MM.1S (cell line): ENCODE results near the gene SCNM1.

ENCODE experiments used
- CTCF ChIP-seq: fragments of 300-600 bp; sonication (generic); IDR thresholded peaks from 2 replicates; pipeline ENCODE4 v1.5.1; 2016; ENCODE audit warnings: antibody characterized with exemption, low read length, mixed read lengths
- EZH2 ChIP-seq: fragments of 300-600 bp; sonication (generic); optimal IDR thresholded peaks from 2 replicates; pipeline ENCODE3; 2017; ENCODE audit warnings: low read depth, mild to moderate bottlenecking, antibody characterized with exemption, low read length, mixed read lengths
- EZH2phosphoT487 ChIP-seq: fragments of 300-600 bp; sonication (generic); IDR thresholded peaks from 2 replicates; pipeline ENCODE4 v1.6.1; 2018; ENCODE audit warnings: antibody characterized with exemption, low read length

GRCh38 chr1:151143057-151143435 lies 22.9 kb upstream of the SCNM1 start:
- no peak for TF ChIP-seq CTCF
- TF ChIP-seq EZH2phosphoT487 = no peak
- no peak for TF ChIP-seq EZH2
